SW 1271 (cell line): ENCODE measurements around the gene ASNS.
"Not testable (repeated sequence)": the region's sequence is repeated elsewhere in the genome, so short reads cannot be mapped to it uniquely, and the experiment has no call there.

ENCODE experiments used
- DNase-seq, 2 experiments: peaks; one replicate each; lab custom pipeline; 2025; lab: John Stamatoyannopoulos, UW

The ASNS gene, protein sequence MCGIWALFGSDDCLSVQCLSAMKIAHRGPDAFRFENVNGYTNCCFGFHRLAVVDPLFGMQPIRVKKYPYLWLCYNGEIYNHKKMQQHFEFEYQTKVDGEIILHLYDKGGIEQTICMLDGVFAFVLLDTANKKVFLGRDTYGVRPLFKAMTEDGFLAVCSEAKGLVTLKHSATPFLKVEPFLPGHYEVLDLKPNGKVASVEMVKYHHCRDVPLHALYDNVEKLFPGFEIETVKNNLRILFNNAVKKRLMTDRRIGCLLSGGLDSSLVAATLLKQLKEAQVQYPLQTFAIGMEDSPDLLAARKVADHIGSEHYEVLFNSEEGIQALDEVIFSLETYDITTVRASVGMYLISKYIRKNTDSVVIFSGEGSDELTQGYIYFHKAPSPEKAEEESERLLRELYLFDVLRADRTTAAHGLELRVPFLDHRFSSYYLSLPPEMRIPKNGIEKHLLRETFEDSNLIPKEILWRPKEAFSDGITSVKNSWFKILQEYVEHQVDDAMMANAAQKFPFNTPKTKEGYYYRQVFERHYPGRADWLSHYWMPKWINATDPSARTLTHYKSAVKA

DNA sequence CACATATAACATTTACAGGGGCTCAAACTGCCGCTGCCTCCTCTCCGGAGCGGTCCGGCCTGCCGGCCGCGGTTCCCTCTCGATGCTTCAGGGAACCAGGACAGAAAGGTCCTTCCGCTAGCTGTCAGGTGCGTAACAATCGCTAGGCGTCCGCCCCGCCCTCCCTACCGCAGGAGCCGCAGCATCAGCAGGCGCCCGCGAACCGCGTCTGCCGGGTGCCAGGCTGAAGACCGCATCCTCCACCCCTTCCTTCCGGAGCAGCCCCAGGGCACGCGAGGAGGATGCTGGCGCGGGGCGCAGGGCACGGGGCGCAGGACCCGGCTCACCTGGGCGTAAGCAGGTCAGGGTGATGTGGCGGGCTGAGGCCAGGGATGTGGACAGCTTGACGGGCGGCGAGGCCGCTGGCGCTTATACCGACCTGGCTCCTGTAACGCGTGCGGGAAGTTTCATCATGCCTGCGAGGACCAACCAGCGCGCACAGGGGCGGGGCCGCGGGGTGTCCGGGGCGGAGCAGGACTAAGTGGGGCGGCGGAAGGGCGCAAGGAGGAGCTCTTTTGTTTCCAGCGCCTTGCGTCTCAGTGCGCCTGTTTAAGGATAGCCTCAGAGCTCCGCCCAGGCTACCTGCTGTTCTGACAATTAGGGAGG lies at the start of gene ASNS:
Gene ASNS, minus strand, starts transcription at position 384 of the 645 bp plus-strand sequence. CDS start 3,252 bp downstream, outside the sequence.
- peak; percentile 69 to 87 for DNase-seq

DNA sequence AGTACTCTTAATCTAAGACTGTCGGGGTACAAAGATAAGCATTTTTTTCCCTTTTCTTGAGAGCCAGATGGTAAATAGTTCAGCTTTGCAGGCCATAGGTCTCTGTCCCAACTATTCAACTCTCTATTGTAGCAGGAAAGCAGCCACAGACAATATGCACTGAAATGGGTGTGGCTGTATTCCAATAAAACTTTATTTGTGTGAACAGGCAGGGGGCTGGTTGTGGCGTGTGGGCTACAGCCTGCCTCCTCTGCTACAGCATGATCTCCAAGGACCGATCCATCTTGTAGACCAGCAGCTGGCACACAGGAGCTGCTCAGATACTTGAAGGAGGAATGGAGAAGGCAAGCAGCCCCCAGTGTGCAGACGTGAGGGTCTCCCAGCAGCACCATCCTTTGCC lies 49.0 kb upstream of the ASNS start:
- not testable (repeated sequence) for DNase-seq

DNA sequence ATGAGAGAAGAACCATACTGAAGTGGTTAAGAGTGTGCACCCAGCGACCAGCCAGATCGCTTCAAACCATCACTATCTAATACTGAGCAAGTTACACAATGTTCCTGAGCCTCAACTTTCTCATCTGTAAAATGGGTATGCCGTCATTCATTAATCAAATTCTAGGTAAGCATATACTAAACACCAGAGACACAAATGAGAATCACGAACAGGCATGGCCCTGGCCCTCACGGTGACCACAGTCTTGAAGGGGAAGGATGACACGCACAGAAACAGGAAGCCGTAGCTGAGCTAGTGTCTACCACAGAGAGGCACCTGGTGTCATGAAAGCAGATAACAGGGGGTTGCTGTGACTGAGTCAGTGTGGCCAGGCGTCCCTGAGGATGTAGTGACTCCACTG lies 43.1 kb upstream of the ASNS start:
- not testable (repeated sequence) for DNase-seq

- DNase-seq, result not testable (repeated sequence)
These were observed 40.1 kb upstream of the ASNS start for GRCh38 chr7:97912294-97912693.

- not testable (repeated sequence) for DNase-seq
These were observed 24.7 kb upstream of the ASNS start for GRCh38 chr7:97896893-97897292.

DNA sequence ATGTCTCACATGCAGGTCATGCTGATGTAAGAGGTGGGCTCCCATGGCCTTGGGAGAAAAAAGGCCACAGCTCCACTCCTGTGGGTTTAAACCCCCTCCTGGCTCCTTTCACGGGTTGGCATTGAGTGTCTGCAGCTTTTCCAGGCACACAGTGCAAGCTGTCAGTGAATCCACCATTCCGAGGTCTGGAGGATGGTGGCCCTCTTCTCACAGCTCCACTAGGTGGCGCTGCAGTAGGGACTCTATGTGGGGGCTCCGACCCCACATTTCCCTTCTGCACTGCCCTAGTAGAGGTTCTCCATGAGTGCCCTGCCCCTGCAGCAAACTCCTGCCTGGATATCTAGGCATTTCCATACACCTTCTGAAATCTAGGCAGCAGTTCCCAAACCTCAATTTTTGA lies 19.5 kb upstream of the ASNS start:
- DNase-seq, result not testable (repeated sequence)

- DNase-seq, result not testable (repeated sequence)
These were observed 7.3 kb upstream of the ASNS start for GRCh38 chr7:97879527-97879926.

DNA sequence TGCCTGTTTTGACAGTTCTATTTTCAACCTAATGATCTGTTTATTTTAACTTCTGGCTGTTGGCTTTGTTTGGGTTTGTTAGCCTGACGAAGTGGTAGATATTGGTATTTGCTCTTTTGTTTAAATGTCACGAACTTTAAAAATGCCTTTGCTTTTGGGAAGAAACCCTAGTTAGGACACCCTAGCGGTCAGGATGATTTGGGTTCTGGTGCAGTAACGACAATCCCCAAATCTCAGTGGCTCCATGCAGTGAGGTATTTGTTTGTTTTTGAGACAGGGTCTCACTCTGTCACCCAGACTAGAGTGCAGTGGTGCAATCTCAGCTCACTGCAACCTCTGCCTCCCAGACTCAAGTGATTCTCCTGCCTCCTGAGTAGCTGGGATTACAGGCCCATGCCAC lies 2.7 kb upstream of the ASNS start:
- DNase-seq, result not testable (repeated sequence)

GRCh38 chr7:97873606-97874005 lies 1.4 kb upstream of the ASNS start:
- no peak for DNase-seq

DNA sequence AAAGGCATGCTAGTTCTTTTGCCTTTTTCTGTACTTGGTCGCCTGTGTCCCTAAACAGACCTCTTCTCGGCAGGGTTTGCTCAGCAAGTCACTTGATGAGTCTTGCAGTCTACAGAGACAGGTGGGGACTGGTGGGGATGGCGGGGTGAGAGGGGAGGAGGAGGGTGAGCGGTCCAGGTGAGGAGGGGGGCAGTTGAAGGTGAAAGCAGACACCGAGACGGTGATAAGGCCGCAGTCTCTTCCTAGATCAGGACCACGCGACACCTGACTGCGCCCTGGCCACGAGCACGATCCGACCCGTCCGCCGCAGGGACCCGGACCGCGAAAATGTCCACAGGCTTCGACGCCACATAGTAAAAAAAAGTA lies 566 bp downstream of the ASNS start:
- DNase-seq, result no peak

DNA sequence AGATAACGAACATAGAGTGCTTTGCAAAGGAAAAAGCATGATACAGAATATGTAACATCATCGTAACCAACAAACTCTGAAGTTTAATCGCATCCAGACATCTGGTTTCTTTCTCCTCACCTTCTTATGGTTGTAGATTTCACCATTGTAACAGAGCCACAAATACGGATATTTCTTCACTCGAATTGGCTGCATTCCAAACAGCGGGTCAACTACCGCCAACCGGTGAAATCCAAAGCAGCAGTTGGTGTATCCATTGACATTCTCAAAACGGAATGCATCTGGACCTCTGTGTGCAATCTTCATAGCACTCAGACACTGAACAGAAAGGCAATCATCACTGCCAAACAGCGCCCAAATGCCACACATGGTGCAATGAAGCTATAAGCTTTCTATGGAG lies 3.4 kb downstream of the ASNS start:
- no peak for DNase-seq

DNA sequence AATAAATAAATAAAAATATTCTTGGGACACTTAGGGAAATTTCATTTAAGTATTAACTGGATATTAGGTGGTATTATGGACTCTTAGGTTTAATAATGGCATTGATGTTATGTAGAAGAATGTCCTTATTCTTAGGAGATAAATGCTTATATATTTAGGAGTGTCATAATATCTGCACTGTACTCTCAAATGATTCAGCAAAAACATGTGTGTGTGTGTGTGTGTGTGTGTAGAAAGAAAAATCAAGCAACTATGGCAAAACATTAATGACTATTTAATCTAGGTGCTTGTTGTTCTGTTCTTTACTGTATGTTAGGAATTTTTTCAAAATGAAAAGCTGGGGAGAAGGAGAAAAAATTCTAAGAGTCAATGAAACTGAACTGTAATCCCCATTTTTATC lies 3.9 kb downstream of the ASNS start:
- no peak for DNase-seq

- DNase-seq, result no peak
These were observed 7.1 kb downstream of the ASNS start for GRCh38 chr7:97865104-97865503.

GRCh38 chr7:97859606-97860204 lies 12.5 kb downstream of the ASNS start:
- no peak for DNase-seq

DNA sequence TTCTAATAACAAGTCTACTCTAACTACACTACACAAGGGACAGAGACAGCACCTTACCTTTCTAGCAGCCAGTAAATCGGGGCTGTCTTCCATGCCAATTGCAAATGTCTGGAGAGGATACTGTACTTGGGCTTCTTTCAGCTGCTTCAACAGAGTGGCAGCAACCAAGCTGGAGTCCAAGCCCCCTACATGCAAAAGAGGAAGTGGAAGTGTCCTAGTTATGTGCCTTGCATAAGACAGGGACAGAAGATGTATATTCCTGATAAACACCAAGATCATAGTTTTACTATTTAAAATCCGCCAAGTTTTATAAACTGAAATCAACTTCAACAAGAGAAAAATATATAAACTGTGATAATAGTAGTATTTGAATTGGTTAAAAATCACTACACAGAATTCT lies 14.0 kb downstream of the ASNS start:
- DNase-seq, result no peak

- no peak for DNase-seq
These were observed 14.7 kb downstream of the ASNS start for GRCh38 chr7:97857544-97857943.

GRCh38 chr7:97851683-97852082 lies 20.5 kb downstream of the ASNS start:
- DNase-seq, result no peak

- DNase-seq, result not testable (repeated sequence)
These were observed 21.8 kb downstream of the ASNS start for GRCh38 chr7:97850262-97851031.

DNA sequence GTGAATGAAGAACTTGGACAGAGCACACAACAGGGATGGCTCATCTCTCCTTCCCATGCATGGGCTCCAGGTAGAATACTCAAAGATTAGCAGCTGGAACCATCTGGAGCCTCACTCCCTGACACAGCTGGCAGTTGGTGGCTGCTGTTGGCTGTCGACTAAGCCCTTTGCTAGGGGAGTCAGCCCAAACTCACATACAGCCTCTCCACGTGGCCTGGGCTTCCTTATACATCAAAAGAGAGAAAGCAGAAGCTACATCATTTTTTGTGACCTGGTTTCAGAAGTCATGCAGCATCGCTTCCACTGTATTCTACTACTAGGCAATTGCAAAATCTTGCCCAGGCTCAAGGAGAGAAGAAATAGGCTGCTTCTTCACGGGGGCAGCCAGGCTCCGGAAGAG lies 24.4 kb downstream of the ASNS start:
- no peak for DNase-seq

DNA sequence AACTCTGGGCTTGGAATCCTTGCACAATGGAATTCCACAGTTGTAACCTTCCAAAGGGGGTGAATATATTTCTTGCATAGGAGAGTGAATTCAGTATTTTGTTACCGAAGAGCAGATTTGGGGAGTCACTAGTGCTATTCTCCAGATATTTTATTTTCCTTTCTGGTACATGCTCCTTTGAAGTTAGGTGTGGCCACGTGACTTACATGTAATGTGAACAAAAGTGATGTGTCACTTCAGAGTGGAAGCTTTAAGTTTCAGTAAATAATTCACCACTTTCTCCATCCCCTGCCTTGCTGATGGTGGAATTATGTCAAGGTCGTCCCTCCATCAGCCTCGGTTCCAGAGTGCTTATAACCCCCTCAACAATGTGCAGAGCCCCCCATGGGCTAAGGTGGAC lies 25.3 kb downstream of the ASNS start:
- DNase-seq, result no peak

DNA sequence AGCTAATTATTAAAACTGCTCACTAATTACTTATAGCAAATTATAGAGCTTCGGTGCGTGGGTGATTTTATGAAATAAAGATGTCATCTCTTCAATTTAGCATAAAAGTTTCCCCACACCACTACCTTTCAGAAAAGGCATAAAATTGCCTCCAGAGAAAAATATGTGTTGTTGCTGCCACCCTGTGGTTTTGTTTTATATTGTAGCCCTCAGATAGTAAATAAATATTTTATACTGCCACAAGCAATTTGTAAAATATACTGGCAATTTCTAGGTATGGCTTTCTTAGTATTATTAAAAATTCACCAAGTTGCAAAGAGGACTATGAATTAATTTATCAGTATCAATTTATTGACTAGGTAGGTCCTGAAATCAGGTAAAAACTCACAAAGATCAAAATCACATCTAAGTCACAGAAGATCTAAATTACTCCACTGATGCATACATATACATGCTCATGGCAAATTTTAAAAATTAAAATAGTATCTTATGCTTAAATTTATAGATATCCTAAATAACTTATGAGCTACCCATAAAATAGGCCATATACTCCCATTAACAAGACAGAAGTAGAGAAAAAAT lies 26.5 kb downstream of the ASNS start:
- DNase-seq, result peak in 1 of 2 experiments; percentile 36

DNA sequence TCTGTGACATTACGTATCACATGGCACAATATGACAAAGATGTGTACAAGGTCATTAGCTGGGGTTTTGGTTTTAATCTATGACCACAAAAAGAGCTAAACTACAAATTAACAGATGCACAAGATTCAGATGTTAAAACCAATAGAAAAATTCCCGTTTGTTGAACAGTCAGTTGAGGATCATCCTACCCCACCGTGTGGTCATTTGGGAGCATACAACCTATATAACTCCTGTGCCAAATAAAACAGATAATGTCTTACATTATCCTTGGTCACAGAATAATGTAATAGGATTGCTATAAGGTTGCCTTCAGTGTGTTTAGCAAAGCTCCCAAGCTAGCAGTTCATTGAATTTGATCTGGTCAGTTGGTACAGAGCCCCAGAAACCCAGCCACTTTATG lies 28.2 kb downstream of the ASNS start:
- no peak for DNase-seq
